A549 (cell line): Measurements from ENCODE around the gene ANKRD6. TPM values are rescaled to one million over a fixed set of nuclear protein-coding genes. Genes with fewer than 3 reads are reported as not detected.

Source experiments
- ATAC-seq, 2 experiments: fragments of 200-7000 bp in 1 of 2; fragments of >200 bp in 1 of 2; cut with Nextera tagmentation in 1 of 2; cut with Tn5 transposase in 1 of 2; 3 replicates each; pipeline versions ENCODE4 v1.8.0 to v1.9.1; 2018 to 2020; ENCODE audit warnings: mild to moderate bottlenecking in 1 of 2, moderate library complexity in 1 of 2
- CTCF ChIA-PET: fragments of 300-600 bp; sonication (Branson Sonifier 250); formaldehyde crosslinking; extraction: SDS; loops from one replicate; lab custom pipeline; 2021; ENCODE audit warnings: antibody characterized with exemption, inconsistent platforms; lab: Yijun Ruan, JAX
- POLR2A ChIA-PET: fragments of 350-600 bp; formaldehyde crosslinking; extraction: SDS; loops from one replicate; lab custom pipeline; 2021; ENCODE audit warnings: antibody characterized with exemption, inconsistent platforms; lab: Yijun Ruan, JAX
- DNase-seq, 2 experiments: peaks; one replicate each; pipeline versions ENCODE4 v3.0.0 to v3.0.0-alpha.2; 2011 to 2016; ENCODE audit warnings: low read depth in 1 of 2, low spot score in 1 of 2
- FAIRE-seq: peaks from 2 replicates; lab custom pipeline; 2011; peaks lifted over from hg19 to GRCh38; lab: Jason Lieb, UNC
- H3K27ac ChIP-seq, 2 experiments: fragments of >200 bp; sonication (Bioruptor Twin); formaldehyde crosslinking; 3 replicates each; pipeline ENCODE4 v1.5.1; 2016 to 2017
- H3K4me1 ChIP-seq: fragments of >200 bp; sonication (Bioruptor Twin); formaldehyde crosslinking; 3 replicates; pipeline ENCODE4 v1.6.1; 2016
- H3K4me2 ChIP-seq: fragments of >200 bp; sonication (Bioruptor Twin); formaldehyde crosslinking; 3 replicates; pipeline ENCODE4 v1.6.1; 2016
- H3K4me3 ChIP-seq: fragments of >200 bp; sonication (Bioruptor Twin); formaldehyde crosslinking; 3 replicates; pipeline ENCODE4 v1.5.1; 2016
- H3K9me3 ChIP-seq: fragments of >200 bp; sonication (Bioruptor Twin); formaldehyde crosslinking; 3 replicates; pipeline ENCODE4 v1.6.1; 2016
- ATOH8 ChIP-seq: fragments of 250-450 bp; sonication (Bioruptor Pico); IDR thresholded peaks from 2 replicates; pipeline ENCODE4 v1.5.0; 2020; ENCODE audit warnings: low read depth, mild to moderate bottlenecking, moderate library complexity
- CBX8 ChIP-seq: fragments of 200-600 bp; sonication (generic); IDR thresholded peaks from 2 replicates; pipeline ENCODE4 v1.6.1; 2016
- CHD4 ChIP-seq: fragments of 200-600 bp; sonication (generic); IDR thresholded peaks from 2 replicates; pipeline ENCODE4 v1.6.1; 2016; ENCODE audit warnings: antibody characterized with exemption, mild to moderate bottlenecking, borderline replicate concordance
- EP300 ChIP-seq, 2 experiments: fragments of >200 bp; sonication (Bioruptor Twin); formaldehyde crosslinking; IDR thresholded peaks; 2 replicates in 1 of 2; 3 replicates in 1 of 2; pipeline ENCODE4 v1.6.1; 2016 to 2017
- ESRRA ChIP-seq: fragments of 150-350 bp; IDR thresholded peaks from 2 replicates; pipeline ENCODE4 v1.6.1; 2014; ENCODE audit warnings: mild to moderate bottlenecking, low read length, borderline replicate concordance
- FOSL2 ChIP-seq, 2 experiments: fragments of 450-650 bp in 1 of 2; fragments of >200 bp in 1 of 2; sonication (Bioruptor Twin) in 1 of 2; formaldehyde crosslinking; IDR thresholded peaks; 2 replicates each; pipeline versions ENCODE4 v1.5.0 to v1.6.1; 2016 to 2020; ENCODE audit warnings: mild to moderate bottlenecking in 1 of 2, moderate library complexity in 1 of 2
- GATA3 ChIP-seq: IDR thresholded peaks from 2 replicates; pipeline ENCODE4 v1.6.1; 2012; ENCODE audit warnings: borderline replicate concordance
- HOXA7 ChIP-seq: fragments of 250-450 bp; sonication (Bioruptor Pico); IDR thresholded peaks from 2 replicates; pipeline ENCODE4 v1.5.0; 2020; ENCODE audit warnings: mild to moderate bottlenecking, moderate library complexity
- HOXB5 ChIP-seq: fragments of 250-450 bp; sonication (Bioruptor Pico); IDR thresholded peaks from 2 replicates; pipeline ENCODE4 v1.5.0; 2020; ENCODE audit warnings: mild to moderate bottlenecking, moderate library complexity
- KDM1A ChIP-seq: fragments of 200-600 bp; sonication (generic); IDR thresholded peaks from 2 replicates; pipeline ENCODE4 v1.6.1; 2016; ENCODE audit warnings: low read depth, mild to moderate bottlenecking
- KDM5A ChIP-seq: fragments of 200-600 bp; sonication (generic); IDR thresholded peaks from 2 replicates; pipeline ENCODE4 v1.6.1; 2016; ENCODE audit warnings: antibody characterized with exemption, mild to moderate bottlenecking
- NR3C1 ChIP-seq: fragments of >200 bp; sonication (Bioruptor Twin); formaldehyde crosslinking; IDR thresholded peaks from 3 replicates; pipeline ENCODE4 v1.6.1; 2017
- PHF8 ChIP-seq: fragments of 200-600 bp; sonication (generic); IDR thresholded peaks from 2 replicates; pipeline ENCODE4 v1.6.1; 2016; ENCODE audit warnings: low read depth, mild to moderate bottlenecking, antibody characterized with exemption, moderate library complexity, borderline replicate concordance
- POLR2A ChIP-seq: IDR thresholded peaks from 2 replicates; pipeline ENCODE4 v1.6.1; 2012; ENCODE audit warnings: mild to moderate bottlenecking, low read length
- POLR2AphosphoS2 ChIP-seq: conservative IDR thresholded peaks from 2 replicates; pipeline ENCODE4 v1.6.1; 2012; ENCODE audit warnings: low read length, improper control_type of control experiment, inconsistent platforms
- RAD21 ChIP-seq, 2 experiments: fragments of >200 bp in 1 of 2; sonication (Bioruptor Twin) in 1 of 2; formaldehyde crosslinking in 1 of 2; IDR thresholded peaks in 1 of 2; conservative IDR thresholded peaks in 1 of 2; 2 replicates in 1 of 2; 3 replicates in 1 of 2; pipeline ENCODE4 v1.6.1; 2012 to 2018; ENCODE audit warnings: inconsistent platforms in 1 of 2
- RCOR1 ChIP-seq: fragments of 150-350 bp; IDR thresholded peaks from 2 replicates; pipeline ENCODE4 v1.6.1; 2014; ENCODE audit warnings: antibody characterized with exemption, low read length, low read depth
- REST ChIP-seq: fragments of 200-600 bp; sonication (generic); IDR thresholded peaks from 2 replicates; pipeline ENCODE4 v1.6.1; 2016; ENCODE audit warnings: antibody characterized with exemption, mild to moderate bottlenecking, moderate library complexity
- RFX5 ChIP-seq: fragments of 450-650 bp; IDR thresholded peaks from 2 replicates; pipeline ENCODE4 v1.7.1; 2014; ENCODE audit warnings: antibody characterized with exemption, mild to moderate bottlenecking, moderate library complexity
- SMC3 ChIP-seq: fragments of >200 bp; sonication (Bioruptor Twin); formaldehyde crosslinking; IDR thresholded peaks from 3 replicates; pipeline ENCODE4 v1.6.1; 2018; ENCODE audit warnings: inconsistent platforms
- WGBS: methylation state at CpG from one replicate; pipeline ENCODE4 v1.1.6; 2017; ENCODE audit errors: missing lambda C conversion rate; 5-methylcytosine and 5-hydroxymethylcytosine counted together
- polyA plus RNA-seq, 4 experiments: library from polyadenylated mRNA; depleted of rRNA in 3 of 4; stranded (reverse); fragments of >200 nt; fragmentation: RNase III in 1 of 4; extraction: RNeasy Plus Mini Kit Qiagen cat#74134 plus additional on column Dnase treatment in 1 of 4; gene quantifications; 2 replicates in 3 of 4; 3 replicates in 1 of 4; pipeline ENCODE4 v1.2.3, GENCODE V29; 2011 to 2017
- TF ChIP-seq, protein P1 (sequence below): fragments of 150-350 bp; IDR thresholded peaks from 2 replicates; pipeline ENCODE4 v1.6.1; 2014; ENCODE audit warnings: low read depth, mild to moderate bottlenecking, low read length
- TF ChIP-seq, protein P2 (sequence below): fragments of >200 bp; sonication (Bioruptor Twin); formaldehyde crosslinking; IDR thresholded peaks from 3 replicates; pipeline ENCODE4 v1.5.1; 2016
- TF ChIP-seq, protein P3 (sequence below): IDR thresholded peaks from 2 replicates; pipeline ENCODE4 v1.6.1; 2012

Gene ANKRD6
- polyA plus RNA-seq, 2 of the 4 experiments (the other 2 are of a cell fraction) = 2.2 to 3.6 TPM

- Histone ChIP-seq H3K9me3 (no peaks in the 10 kb centered on the region), H3K4me3 (no peak overlapping the region), H3K4me2 (no peak overlapping the region), H3K27ac (no peak overlapping the region), H3K4me1 (no peaks in the 10 kb centered on the region)
- no peak for TF ChIP-seq REST
- no peak for TF ChIP-seq RAD21 (conservative IDR thresholded peaks at IDR 0.05 in 1 of 2, IDR thresholded peaks at IDR 0.05 in 1 of 2)
- FAIRE-seq = no peak
- WGBS = 74% methylated on average over 3 of the region's 3 CpGs
- no peak for ATAC-seq
- ChIA-PET POLR2A (no interaction called here), CTCF (no interaction called here)
- DNase-seq = no peak
Observed at GRCh38 chr6:89584539-89584938, 151.6 kb downstream of the ANKRD6 start.

DNA sequence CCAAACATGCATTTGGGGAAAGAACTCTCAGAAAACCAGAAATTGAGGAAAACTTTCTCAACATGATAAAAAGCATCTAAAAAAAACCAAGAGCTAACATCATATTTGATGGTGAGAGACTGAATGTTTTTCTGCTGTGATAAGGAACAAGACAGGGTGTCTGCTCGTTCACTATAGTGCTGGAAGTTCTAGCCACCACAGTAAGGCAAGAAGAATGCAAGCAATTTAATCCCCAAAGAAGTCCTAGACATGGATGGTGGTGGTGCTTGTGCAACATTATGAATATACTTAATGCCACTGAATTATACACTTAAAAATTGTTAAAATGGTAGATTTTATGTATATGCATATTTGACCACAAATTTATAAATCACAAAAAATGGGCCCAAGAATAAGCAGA, 152.2 kb downstream of the ANKRD6 start:
- Histone ChIP-seq H3K4me3 (no peak overlapping the region), H3K9me3 (no peaks in the 10 kb centered on the region), H3K27ac (no peak overlapping the region), H3K4me2 (no peak overlapping the region), H3K4me1 (no peaks in the 10 kb centered on the region)
- ATAC-seq (no peak), DNase-seq (no peak), FAIRE-seq (no peak)
- WGBS = 40% methylated on average over 1 of the region's 1 CpG
- CTCF ChIA-PET = no interaction called here
- no peak for TF ChIP-seq SMC3
- TF ChIP-seq KDM5A = no peak
- no peak for TF ChIP-seq GATA3
- no peak for TF ChIP-seq HOXB5 (CRISPR knock-in tag)
- no peak for TF ChIP-seq RFX5
- TF ChIP-seq CHD4 = no peak
- TF ChIP-seq PHF8 = no peak
- TF ChIP-seq FOSL2 (IDR thresholded peaks at IDR 0.05) = no peak
- no peak for TF ChIP-seq FOSL2 (CRISPR knock-in tag; IDR thresholded peaks at IDR 0.05)
- TF ChIP-seq, protein P1, sequence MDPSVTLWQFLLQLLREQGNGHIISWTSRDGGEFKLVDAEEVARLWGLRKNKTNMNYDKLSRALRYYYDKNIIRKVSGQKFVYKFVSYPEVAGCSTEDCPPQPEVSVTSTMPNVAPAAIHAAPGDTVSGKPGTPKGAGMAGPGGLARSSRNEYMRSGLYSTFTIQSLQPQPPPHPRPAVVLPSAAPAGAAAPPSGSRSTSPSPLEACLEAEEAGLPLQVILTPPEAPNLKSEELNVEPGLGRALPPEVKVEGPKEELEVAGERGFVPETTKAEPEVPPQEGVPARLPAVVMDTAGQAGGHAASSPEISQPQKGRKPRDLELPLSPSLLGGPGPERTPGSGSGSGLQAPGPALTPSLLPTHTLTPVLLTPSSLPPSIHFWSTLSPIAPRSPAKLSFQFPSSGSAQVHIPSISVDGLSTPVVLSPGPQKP = no peak
- no peak for TF ChIP-seq RCOR1
- TF ChIP-seq POLR2A = no peak
- TF ChIP-seq, protein P2, sequence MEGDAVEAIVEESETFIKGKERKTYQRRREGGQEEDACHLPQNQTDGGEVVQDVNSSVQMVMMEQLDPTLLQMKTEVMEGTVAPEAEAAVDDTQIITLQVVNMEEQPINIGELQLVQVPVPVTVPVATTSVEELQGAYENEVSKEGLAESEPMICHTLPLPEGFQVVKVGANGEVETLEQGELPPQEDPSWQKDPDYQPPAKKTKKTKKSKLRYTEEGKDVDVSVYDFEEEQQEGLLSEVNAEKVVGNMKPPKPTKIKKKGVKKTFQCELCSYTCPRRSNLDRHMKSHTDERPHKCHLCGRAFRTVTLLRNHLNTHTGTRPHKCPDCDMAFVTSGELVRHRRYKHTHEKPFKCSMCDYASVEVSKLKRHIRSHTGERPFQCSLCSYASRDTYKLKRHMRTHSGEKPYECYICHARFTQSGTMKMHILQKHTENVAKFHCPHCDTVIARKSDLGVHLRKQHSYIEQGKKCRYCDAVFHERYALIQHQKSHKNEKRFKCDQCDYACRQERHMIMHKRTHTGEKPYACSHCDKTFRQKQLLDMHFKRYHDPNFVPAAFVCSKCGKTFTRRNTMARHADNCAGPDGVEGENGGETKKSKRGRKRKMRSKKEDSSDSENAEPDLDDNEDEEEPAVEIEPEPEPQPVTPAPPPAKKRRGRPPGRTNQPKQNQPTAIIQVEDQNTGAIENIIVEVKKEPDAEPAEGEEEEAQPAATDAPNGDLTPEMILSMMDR = no peak
- TF ChIP-seq NR3C1 = no peak
- no peak for TF ChIP-seq HOXA7 (CRISPR knock-in tag)
- POLR2A ChIA-PET = no interaction called here

GRCh38 chr6:89589297-89590025, 156.5 kb downstream of the ANKRD6 start:
- Histone ChIP-seq H3K4me3 (no peak overlapping the region), H3K4me1 (no peaks in the 10 kb centered on the region), H3K27ac (no peak overlapping the region), H3K9me3 (no peaks in the 10 kb centered on the region), H3K4me2 (no peak overlapping the region)
- 71% methylated on average over 7 of the region's 7 CpGs for WGBS
- FAIRE-seq (no peak), DNase-seq (no peak), ATAC-seq (no peak)
- ChIA-PET POLR2A (no interaction called here), CTCF (no interaction called here)
- TF ChIP-seq ESRRA (no peak), PHF8 (no peak), RFX5 (no peak), EP300 (IDR thresholded peaks at IDR 0.05) (no peak), CBX8 (no peak), KDM1A (no peak), ATOH8 (CRISPR knock-in tag) (no peak), POLR2AphosphoS2 (no peak)
- TF ChIP-seq, protein P2 = no peak
- TF ChIP-seq, protein P3, sequence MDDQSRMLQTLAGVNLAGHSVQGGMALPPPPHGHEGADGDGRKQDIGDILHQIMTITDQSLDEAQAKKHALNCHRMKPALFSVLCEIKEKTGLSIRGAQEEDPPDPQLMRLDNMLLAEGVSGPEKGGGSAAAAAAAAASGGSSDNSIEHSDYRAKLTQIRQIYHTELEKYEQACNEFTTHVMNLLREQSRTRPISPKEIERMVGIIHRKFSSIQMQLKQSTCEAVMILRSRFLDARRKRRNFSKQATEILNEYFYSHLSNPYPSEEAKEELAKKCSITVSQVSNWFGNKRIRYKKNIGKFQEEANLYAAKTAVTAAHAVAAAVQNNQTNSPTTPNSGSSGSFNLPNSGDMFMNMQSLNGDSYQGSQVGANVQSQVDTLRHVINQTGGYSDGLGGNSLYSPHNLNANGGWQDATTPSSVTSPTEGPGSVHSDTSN = no peak
